Posterior cingulate gyrus (tissue), 11 donors: ENCODE results near the gene TBC1D10A.
"Not testable (repeated sequence)": the region's sequence is repeated elsewhere in the genome, so short reads cannot be mapped to it uniquely, and the experiment has no call there.

Source experiments
- DNase-seq, 10 donors: peaks; one replicate each; pipeline versions ENCODE4 v3.0.0 to v3.0.0-alpha.2; 2020 to 2021; ENCODE audit warnings: mixed read lengths in 3 of 10
- intact Hi-C: fragments of 100-400 bp; cut with DNase I; formaldehyde crosslinking; loops from one replicate; pipeline ENCODE4 v1.15.1; 2023

Gene TBC1D10A

DNA sequence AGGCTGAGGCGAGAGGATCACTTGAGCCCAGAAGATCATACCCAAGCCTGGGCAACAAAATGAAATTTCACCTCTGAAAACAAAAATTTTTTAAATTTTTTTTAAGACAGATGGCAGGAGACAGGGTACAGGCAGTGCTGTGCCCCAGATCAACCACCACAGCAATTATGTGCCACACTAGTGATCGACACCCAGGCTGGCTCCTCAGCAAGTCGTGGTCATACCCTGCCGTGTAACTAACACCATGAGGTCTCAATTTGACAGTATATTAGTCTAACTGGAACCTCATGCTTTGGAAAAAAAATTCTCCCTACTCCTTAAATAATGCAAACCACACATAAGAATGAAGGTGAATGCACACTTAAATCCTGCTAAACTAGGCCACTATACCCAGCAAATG is 21.7 kb upstream of the TBC1D10A start:
- DNase-seq = peak in 2 of 10 donors; percentile 5 to 29
- intact Hi-C loops = no loop called here

DNA sequence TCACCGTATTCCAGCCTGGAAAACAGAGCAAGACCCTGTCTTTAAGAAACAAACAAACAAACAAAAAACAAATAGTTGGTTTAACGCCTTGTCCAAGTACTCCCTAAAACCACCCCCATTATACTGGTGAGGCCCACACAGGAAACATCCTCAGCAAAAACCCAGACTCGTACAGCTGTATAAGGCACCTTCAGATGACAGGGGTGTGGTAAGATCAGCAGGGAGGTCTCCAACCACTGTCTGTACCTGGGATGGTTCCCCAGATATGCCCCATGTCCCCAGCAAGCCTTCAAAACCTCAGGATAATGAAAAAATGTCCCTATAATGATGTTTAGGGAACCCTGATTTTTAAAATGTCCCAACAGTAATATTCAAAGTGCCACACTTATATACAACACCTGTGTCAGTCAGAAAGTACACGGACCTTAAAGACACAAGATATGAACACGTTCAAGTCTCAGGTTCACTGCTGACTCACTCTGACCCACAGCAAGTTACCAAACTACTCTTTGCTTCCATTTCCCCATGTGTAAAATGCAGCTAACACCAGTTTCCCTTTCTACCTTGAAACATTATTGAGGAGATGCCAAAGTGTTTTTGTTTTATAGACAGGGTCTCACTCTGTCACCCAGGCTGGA is 20.6 kb upstream of the TBC1D10A start:
- DNase-seq = no peak
- intact Hi-C loops = no loop called here

DNA sequence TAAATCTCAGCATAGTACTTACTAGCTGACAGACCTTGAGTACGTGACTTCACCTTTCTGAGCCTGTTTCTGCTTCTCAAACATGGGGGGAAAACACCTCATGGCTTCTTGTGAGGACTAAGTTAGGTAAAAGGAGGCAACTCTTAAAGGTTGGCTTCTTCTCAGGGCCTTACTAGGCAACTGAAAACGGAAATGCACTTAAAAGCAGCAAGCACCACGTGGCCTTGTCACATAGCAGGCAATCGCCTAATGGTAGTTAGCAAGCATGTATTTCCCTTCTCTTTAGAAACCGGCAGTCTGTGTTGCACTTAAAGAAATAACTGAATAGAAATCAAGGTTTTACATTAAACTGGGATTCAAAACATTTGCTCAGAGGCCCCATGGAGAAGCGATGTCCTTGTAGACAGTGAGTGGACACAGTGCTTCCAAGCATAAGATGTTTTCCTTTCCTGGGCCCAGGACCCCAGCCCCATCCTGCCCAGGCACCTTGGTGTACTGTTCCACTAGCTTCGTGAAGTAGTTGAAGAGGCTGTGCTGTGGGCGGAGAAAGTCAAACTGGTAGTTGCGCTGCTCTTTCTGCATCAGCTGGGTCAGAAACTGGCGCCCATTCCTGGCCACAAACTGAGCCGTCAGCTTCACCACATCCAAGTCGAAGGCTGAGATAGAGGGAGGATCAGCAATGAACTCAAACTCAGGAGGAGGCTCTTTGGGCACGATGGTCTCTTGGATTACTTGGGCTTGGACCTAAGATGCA is 17.9 kb upstream of the TBC1D10A start:
- DNase-seq = peak in 2 of 10 donors; percentile 6 to 62
- intact Hi-C loops = no loop called here

DNA sequence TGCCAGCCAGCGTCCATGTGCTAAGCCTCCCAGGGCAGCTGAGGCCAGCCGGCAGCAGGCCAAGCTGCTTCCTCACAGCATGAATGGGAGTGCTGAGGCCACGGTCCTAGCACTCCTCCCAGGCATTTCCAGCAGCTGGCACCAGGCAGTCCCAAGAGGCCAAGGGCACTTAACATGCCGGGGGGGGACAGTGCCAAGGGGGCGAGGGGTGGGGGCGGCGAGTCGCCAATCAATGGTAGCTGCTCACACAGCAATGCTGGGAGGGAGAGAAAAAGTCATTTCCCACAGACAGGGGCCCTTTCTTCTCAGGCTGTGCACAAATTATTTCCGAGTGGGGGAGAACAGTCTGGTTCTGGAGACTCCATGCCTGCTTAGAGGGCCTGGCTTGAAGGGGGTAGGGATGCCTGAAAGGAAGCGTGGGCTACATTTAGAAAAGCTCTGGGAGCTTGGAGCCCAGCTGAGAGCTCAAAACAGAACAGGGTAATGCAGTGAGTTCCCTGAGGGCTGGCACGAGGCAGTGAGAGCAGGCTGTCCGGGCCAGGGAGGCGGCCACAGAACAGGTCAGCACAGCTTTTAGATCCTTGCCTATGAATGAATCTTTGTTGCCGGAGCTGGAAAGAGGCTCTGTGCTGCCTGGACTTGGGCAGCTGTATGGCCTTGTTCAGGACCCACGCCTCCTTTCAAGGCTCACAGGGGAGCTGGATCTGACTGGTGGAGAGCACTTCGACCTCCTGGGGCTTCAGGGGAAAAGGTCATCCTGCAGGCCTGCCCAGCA is 14.4 kb upstream of the TBC1D10A start:
- DNase-seq = peak; percentile 42 to 94 (median 72)
- intact Hi-C loops = no loop called here

DNA sequence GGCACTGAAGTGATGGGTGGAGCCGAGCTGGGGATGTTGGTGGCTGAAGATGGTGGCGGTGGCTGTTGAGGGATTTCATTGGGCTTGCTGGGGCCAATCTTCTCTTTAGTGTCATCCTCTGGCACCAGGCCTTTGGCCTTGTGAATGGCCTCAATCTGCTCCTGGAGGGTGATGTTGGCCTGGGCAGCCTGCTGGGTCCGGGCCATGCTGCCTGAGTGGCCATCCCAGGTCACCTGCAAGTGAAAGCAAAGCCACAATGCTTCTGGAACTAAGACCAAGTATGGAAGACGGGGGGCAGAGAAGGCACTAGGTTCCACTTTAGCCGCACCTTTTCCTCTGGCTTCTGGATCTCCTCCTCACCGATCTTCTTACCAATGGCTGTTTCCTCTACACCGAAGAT is 12.1 kb upstream of the TBC1D10A start:
- peak in 2 of 10 donors; percentile 49 to 57 for DNase-seq

DNA sequence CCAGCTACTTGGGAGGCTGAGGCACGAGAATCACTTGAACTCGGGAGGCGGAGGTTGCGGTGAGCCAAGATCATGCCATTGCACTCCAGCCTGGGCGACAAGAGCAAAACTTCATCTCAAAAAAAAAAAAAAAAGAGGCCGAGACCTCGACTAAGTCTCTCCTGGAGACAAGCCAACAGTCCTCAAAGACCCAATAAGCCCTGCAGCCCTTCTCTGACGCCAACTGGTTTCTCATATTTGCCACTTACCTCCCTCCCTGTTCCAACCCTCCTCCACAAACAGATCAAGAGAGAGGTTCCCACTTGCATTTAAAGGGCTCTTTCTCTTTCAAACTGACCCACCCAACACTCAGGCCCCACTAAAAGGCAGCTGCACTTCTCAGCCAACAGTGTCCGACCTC is 11.6 kb upstream of the TBC1D10A start:
- DNase-seq = peak in 1 of 10 donors; percentile 15
- intact Hi-C loops = not testable (repeated sequence)

More for the DNA sequence above, 12.1 kb upstream of the TBC1D10A start:
- intact Hi-C loops = no loop called here

DNA sequence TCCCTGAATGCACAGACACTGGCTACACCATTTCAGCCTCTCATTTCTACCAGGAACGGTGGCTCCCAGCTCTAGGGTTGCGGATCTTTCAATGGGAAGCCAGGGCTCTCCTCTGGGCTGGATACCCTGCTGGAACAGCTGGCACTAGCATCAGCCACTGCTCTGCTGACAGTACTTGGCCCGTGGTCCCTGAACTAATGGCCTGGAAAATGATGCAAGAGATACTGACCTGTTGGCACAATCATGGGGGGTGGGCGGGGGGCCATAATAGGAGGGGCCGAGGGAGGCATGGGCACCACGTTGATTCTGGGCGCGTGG is 10.7 kb upstream of the TBC1D10A start:
- DNase-seq = peak in 1 of 10 donors; percentile 38
- intact Hi-C loops = no loop called here

DNA sequence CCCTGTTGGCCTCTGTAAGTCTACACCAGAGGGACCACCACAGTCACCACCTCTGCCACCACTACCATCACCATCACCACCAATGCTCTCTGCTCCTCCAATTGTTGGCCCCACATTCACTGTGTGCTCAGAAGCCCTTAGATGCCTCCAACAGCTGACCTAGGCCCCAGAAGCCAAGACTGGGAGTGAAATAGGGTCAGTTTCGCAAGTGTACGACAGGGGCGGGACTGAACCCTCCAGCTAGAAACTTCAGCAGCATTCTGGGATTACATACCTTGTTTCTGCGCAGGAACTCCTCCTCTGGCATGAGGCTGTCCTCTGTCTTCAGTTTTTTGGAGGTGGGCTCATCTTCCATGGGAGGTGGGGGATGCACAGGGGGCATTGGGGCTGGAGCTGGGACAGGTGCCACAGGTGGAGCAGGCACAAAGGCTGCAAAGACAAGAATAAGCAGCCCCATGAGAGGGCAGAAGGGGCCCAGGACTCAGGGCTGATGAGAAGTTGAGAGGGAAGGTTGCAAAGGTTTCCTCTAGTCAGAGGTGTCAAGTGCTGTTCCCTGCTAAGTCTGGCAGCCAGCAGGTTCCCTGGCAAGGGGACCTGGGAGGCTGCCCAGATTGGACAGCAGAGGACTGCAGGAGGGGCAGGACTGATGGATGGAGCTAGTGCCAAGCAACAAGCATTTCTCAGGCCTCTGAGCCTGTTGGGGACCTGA is 10.2 kb upstream of the TBC1D10A start:
- intact Hi-C loops = no loop called here
- peak in 5 of 10 donors; percentile 22 to 80 (median 32) for DNase-seq

DNA sequence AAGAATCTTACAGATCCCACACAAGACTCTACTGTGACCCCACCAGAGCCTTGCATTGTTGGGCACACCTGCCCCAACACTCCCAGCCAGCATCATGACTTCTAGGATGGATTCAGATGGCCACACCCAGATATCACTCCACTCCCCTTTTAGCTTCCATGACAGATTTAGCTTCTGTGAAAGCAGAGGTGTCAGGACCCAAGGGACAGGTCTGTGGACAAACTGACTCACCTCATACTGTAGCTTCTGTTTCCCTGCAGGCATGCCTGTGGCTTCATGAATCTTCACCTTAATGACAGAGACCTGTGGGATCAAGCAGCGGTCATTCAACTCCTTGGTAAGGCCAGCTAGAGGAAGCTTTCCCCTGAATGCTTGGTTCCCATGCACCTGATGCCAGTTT is 8.5 kb upstream of the TBC1D10A start:
- intact Hi-C loops = no loop called here
- no peak for DNase-seq

DNA sequence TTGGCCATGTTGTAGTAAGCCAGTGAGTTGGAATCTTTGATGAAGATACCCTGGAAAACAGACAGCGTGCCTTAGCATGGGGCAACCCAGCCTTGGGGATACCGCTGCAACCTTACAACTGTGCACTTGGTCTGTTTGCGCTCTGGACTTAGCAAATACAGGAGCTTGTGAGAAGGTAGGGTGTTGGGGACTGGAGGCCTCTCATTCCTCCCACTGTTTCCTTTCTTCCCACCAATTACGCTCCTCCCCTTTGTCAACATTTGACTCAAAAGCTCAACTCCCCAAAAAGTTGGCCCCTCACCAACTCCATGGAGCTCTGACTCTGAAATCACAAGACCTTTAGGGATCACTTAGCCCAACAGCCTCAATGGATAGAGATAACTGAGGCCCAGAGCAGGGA is 7.9 kb upstream of the TBC1D10A start:
- intact Hi-C loops = no loop called here
- DNase-seq = peak in 2 of 10 donors; percentile 6 to 8

DNA sequence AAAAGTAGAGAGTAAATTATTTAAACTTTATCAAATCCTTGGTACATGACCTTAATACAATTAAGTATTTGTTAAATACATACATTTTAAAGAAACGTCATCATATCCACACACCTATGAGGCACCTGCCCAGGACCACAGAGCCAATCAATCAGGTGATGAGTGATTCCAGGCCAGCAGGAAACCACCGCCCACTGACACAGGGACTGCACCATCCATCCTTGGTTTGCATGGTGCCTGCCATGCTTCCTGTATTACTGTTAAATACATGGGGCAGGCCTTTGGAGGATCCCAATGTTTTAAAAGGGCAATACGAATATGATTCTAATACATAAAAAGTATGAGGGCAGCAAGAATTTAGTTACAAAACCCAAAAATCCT is 7.0 kb upstream of the TBC1D10A start:
- intact Hi-C loops = no loop called here
- DNase-seq = peak in 2 of 10 donors; percentile 14 to 50

DNA sequence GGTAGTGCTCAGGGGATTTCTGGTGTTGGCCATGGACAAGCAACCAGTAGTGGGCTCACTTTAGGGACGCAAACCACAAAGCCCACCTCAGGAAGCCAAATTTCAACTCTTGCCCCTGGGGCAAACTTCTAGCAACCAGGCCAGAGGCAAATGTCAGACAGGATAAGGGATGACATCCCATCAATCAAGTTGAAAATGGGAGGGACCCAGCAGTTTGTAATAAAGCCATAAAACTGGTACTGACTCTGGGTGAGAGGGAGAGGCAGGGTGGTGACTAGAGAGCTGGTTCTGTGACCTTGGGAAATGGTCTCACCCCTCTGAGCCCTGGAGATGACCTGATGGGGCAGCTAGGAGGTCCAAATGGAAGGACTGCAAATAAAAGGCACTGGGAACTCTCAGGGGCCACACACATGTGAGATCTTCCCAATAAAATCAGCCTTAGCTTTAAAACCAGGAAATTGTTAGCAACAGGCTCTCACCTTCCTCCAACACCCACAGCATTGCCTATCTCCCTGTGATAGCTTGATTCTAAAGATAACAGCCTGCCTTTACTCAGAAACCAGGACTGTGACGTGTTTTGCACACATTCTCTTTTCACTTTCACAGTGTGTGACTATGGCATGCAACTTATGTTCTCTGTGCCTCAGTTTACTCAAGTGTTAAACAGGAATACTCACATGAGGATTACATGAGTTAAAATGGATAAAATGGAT is 6.4 kb upstream of the TBC1D10A start:
- intact Hi-C loops = no loop called here
- DNase-seq = peak in 2 of 10 donors; percentile 2 to 3

DNA sequence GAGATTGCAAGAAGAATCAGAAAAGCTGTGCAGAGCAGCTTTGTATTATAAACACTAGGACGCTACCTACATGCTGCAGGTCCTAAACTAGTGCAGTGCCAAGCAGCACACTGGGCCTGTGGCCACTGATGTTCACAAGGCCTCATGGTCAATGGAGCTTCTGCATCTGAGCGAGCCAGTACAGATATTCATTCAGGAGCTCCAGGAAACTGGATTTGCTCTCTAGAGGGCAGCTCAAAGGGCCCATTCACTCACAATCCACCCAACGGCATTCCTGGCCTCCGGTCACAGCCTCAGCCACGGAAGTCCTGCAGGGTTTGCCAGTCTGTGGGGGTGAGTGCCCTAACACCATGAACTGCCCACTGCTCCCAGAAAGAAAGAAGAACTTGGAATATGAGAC is 5.8 kb upstream of the TBC1D10A start:
- DNase-seq = peak in 9 of 10 donors; percentile 19 to 84 (median 34)
- intact Hi-C loops = no loop called here

DNA sequence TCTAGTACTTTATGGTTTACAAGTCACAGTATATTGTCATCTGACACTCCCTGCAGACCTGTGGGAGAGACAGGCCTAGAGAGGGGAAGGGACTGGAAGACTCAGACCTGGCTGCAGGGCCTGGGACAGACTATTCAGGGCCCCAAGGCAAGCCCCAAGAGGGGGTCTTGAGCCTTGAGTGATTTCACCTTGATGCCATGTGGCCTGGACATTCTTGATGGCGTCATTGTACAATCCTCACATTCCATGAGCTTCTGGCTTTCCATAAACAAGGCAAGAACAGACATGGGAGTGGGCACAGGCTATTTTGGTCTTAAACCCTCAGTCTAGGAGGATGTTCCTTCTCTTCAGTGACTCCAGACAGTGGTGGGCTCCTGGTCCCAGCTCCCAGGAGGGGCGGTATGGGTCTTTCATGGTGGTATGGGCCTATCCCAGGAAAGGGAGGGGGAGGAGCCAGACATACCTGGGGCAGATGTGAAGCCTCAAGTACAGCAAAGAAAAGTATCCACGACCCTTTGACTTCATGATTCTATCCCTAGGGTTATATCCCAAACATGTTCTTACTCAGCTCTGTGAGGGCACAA is 1.8 kb upstream of the TBC1D10A start:
- peak in 2 of 10 donors; percentile 13 to 37 for DNase-seq
- intact Hi-C loops = no loop called here

DNA sequence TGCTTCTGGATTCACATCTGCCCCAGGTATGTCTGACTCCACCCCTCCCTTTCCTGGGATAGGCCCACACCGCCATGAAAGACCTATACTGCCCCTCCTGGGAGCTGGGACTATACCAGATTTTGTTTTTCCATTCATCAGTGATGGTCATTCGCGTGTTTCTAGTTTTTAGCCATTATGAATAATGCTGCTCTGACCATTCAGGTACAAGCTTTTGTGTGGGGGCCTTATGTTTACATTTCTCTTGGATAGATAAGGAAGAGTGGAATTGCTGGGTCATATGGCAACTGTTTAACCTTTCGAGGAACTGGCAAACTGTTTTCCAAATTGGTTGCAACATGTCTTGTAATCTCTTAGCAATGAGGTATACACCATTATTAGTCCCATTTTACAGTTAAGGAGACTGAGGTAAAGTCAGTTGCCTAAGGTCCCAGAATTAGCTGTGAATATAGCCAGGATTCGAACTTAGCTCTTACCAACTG is 1.2 kb upstream of the TBC1D10A start:
- intact Hi-C loops = loop anchor here (2.0 kb wide), 1 partner anchor 39 kb away; the partner anchor contains the start of gene CASTOR1
- DNase-seq = peak in 2 of 10 donors; percentile 4 to 25

DNA sequence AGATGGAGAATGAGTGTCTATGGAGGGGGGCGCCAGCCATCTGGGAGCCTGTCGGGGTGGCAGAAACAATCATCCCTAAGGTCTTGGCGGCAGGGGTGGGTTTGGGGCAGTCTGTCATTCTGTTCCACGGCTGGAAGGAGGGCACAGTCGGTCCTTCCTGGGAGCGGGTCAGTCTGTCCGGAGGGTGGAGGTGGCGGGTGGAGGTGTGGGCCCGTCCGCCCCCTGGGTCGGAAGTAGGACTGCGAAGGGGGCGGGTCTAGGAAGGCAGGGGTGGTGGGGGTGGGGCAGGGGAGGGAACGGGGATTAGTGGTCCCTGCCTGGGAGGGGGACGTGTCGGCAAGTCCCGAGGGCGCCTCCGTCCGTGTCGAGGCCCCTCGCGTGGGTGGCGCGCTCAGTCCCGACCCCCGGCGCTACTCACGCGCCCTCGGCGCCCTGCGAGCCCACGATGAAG is 461 bp downstream of the TBC1D10A start:
- peak in 2 of 10 donors; percentile 62 to 72 for DNase-seq
- intact Hi-C loops = loop anchor here (2.0 kb wide), 1 partner anchor 37 kb away; the partner anchor contains the start of gene CASTOR1

DNA sequence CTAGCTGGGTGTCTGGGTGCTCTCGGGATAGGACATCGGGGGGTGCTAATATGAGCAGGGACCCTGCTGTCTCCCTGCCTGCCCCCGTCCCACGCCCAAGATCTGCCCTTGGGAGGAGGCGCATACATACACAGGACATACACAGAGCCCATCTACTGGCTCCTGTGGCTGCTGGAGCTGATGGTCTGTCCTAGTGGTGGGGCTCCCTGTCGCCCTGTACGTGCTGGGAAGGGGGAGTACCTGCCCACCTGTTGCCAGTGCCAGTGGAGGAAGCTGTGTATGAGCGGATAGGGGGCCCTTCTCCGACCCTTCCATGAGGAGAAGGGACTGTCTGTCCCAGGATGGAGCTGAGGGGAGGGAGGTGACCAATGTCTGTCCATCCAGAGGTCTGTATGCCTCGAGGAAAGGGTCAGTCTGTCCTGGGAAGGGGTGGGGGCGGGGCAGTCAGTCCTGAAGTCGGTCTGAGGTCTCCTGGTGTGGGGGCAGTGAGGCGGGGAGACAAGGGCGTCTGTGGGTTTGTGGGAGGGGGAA is 952 bp downstream of the TBC1D10A start:
- peak in 1 of 10 donors; percentile 40 for DNase-seq
- intact Hi-C loops = loop anchor here (2.0 kb wide), 1 partner anchor 37 kb away; the partner anchor contains the start of gene CASTOR1

DNA sequence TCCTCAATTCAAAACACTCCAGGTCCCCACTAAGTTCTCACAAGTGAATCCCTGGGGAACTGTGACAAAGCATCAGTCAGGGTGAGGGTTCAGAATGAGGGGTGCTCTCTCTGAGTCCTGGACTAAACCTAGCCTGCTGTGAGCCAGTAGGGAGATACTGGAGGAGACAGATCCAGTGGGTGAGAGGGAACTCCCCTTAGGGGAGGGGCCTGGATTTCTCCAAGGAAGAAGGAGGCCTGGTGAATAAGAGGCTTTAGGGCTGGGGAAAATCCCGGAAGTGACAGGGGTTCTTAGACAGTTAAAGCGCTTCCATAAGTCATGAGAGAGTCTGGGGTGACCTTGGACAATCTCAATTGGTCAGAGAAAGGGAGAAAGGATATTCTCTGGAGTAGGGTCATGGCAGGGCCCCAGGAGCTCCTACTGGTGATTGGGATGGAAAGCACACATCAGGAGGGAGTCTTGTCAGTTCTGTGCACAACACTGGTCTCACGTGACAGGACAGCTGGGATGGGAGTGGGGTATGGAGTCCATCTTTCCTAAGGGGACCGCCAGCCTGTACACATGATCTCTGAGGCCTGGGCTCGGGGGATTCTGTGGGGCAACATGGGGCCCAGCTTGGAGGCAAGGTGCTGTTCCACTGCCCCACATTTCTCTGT is 1.5 kb downstream of the TBC1D10A start:
- DNase-seq = peak in 2 of 10 donors; percentile 40 to 46
- intact Hi-C loops = no loop called here
